Glomerular endothelial cell (primary cell): ENCODE data around the gene SLC4A8. TPM values are rescaled to one million over a fixed set of nuclear protein-coding genes. Genes with fewer than 3 reads are reported as not detected.

Experiments
- DNase-seq: peaks from one replicate; pipeline ENCODE4 v3.0.0-alpha.2; 2011; ENCODE audit warnings: low read depth, low spot score; ENCODE audit errors: extremely low read depth
- total RNA-seq: library from RNA; depleted of rRNA; stranded (reverse); fragments of >200 nt; gene quantifications from 2 replicates; pipeline ENCODE4 v1.2.3, GENCODE V29; 2015

Gene SLC4A8
- total RNA-seq = 3.1 and 3.4 TPM in 2 replicates

DNA sequence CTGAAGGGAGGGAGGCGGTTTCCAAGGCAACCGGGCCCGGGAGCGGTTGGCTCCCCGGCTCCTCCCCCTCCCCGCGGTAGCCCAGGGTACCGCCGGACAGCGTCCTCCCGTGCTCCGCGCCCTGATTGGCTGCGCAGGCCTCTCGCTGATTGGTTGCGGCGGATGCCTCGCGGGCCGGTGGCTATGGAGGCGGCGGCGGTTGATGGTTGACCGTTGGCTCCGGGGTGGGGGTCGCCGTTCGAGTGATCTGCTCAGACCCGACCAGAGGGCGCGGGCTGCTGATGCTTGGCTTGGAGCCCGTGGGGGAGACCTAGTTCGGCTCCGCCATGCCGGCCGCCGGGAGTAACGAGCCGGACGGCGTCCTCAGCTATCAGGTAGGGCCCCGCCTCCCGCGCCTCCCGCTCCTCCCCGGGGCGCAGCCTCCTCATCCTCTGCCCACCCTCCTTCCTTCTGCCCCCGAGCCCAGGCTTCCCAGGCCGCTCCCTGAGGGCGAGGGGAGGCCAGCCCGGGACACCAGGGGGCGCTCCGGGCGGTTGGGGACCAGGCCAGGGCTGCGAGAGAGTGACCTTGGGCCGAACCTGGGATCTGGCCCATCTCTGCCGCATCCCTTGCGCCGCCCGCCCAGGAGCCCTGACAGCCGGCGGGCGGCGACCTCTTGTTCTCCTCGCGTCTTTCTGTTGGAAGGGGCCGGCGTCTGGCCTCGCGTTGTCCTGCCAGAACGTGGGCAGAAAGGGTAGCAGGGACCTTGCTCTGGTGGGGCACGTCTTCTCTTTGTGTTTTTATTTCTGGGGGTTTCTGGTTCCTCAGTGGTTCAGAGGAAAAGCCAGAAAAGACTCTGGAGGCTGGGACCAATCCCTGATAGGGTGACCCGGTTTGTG, at the start of gene SLC4A8:
TSS of gene SLC4A8 (plus strand) at position 170 of the 878 bp plus-strand sequence. CDS start at position 327, 157 bp downstream.
- DNase-seq = no peak

DNA sequence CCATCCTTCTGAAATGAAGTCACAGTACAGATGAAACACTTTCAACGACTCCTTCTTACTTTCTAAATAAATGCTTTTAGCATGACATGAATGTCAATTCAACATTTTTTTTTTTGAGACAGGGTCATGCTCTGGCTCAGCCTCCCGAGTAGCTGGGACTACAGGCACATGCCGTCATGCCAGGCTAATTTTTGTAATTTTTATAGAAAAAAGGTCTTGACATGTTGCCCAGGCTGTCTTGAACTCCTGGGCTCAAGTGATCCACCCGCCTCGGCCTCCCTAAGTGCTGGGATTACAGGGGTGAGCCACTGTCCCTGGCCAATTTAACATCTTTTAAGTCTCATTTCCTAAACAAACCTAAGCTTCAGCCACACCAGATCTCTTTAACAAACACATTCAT, 49.8 kb upstream of the SLC4A8 start:
- no peak for DNase-seq

DNA sequence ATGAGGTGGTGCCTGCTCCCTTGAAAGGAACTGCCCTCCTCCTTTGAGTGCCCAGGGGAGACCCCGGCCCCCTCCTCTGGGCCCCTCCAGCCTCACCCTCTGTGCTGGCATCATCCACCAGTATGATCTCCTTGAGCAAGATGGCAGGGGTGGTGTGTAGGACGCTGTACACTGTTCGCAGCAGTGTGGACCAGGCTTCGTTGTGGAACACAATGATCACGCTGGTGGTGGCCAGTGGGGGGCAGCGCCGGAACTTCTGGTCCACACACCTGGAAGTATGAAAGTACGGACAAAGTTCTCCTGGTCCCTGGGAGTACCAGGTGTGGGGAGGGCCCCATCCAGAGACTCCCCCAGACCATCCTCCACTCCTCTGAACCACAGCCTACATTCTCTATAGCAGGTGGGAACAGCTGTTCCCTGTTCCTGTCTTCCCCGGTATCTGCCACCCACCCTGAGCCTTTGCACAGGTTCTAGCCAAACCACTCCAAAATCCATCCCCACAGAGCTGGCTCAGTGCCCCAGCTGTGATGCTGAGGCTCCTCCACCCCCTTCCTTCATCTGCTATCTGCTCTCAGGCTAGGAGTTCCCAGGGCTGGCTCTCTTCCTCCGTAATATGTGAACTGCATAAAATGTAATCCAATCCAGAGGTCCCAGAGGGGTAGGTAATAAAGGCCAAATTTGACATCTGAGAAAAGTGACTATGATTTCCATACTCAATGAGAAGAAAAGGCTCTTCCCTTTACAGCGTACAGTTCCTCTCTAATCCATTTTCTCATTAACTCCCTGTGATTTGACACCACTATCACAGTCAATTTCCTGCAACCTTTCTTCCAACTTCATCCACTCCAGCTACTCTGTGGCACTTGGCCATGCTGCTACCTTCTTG, 47.3 kb upstream of the SLC4A8 start:
- no peak for DNase-seq

DNA sequence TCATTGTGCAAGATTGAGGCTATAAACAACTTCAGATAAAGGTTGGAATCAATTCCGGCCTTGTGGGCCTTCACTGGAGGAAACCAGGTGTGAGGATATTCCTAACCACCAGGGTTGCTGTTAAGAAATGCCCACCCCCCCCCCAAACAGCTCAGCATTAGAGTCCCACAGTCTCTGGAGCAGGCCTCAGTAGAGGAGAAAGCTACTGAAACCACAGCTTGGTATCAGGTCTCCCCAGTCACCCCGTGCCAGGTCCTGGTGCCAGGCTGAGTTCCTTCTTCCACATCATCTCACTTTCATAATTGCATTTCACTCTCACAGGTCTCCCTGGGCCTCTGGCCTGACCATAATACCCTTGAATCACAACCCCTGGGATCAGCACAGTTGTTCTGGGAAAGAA, 45.9 kb upstream of the SLC4A8 start:
- DNase-seq = no peak

DNA sequence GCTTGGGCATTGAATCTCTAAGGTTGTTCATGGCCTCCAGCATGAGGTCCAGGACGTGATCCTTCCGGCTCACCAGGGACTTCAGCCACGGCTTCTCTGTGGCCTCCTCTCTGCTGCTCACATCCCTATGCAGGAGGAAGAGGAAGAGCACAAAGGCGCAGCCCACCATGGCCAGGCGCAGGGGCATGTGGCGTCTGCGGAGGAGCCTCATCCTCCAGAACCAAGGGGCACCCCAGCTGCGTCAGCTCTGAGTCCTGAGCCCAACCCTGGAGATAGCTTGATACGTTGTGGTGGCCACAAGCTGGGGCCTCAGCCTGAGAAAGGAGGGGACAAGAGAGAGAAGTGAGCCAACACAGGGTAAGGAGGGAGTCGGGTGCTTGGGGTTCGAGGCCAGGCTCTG, 45.1 kb upstream of the SLC4A8 start:
- no peak for DNase-seq

DNA sequence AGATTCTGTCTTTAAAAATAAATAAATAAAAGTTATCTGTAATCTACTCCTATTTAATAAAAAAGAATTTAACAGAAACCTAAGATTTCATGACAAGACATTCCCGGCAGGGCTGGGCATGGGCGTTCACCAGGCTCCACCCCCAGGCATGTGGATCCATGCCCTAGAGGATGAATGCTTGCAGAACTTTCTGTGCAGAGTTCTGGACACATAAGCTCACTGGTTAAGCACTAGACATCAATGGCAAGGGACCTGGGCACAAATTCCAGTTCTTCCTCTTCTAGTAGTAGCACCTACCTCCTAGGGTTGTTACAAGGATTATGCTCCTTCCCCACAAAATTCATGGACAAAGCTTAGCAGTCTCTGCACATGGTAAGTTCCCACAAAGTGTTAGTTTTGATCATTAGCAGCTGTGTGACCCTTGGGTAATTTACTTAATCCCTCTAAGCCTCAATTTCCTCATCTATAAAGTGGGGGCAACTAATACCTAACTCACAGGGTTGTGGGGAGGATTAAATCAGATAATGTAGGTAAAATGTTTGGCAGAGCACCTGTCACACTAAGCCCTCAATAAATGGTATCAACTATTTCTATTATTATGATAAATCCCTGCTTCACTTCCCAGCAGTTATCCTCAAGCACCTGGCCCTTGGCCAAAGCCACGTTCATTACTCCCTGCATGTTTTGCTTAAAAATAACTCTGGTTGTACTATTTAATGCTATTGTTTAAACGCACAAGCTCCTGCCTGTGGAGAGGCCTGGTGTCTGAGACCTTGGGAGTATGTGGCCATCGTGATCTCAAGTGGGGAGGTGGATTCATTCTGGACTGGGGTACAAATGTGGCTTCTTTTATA, 43.2 kb upstream of the SLC4A8 start:
- DNase-seq = no peak

DNA sequence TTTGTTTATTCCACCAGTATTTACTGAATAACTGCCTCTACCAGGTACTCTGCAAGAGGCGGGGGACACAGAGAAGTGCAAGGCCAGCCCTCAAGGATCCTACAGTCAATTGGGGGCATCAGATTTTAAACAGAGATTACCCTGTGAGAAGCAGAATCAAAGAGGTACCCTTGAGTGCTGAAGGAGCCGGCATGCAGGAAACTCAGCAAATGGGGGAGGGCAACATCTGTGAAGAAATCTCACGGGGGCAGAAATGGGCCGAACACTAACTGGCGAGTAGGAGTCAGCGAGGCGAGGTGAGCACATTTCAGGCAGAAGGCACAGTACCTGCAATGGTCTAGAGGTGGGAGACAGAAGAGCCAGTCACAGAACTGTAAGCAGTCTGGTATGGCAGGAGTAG, 42.5 kb upstream of the SLC4A8 start:
- DNase-seq = no peak

DNA sequence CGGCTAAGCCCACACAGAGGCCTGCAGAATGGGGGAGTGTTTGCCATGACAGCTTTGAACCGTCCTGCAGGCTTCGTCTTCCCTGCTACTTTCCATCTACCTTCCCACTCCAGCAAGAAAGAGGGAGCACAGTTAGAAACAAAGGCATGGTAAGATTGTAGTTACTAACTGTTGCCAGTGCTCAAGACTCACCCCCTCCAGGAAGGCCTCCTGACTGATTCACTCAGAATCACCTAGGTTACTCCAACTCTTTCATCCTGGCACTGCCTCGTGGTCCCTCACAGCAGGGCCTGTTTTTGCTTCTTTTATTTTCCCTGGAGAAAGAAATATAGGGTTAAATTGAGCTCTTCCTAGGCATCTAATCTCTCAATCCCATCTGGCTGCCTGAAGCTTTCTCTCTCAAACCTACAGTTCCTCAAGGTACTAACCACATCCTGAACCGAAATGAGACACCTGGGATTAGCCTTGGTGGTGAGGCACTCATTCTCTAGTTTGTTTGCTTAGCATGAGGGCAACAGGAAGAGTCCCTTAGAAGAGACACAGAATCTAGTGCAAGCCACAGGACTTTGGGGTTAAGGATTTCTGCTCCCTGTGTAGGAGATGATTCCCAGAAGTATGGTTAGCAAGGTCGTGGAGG, 41.2 kb upstream of the SLC4A8 start:
- no peak for DNase-seq

DNA sequence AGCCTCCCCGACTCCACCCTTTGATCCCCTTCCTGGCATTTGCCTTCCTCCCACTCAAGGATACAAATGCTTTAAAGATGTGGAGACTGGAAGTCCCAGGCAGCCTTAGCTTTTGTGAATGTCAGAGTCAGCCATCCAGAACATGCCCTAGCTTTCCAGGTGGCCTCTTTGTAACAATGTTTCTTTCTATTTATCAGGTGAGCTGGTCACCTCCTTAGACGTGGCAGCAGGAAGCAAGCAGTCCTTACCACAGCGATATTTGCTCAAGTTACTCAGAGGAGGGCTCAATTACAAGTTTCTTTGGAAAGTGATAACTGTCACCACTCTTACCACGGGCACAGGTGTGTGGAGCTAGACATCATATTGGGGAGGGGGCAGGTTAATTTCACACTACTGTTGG, 38.3 kb upstream of the SLC4A8 start:
- DNase-seq = no peak

DNA sequence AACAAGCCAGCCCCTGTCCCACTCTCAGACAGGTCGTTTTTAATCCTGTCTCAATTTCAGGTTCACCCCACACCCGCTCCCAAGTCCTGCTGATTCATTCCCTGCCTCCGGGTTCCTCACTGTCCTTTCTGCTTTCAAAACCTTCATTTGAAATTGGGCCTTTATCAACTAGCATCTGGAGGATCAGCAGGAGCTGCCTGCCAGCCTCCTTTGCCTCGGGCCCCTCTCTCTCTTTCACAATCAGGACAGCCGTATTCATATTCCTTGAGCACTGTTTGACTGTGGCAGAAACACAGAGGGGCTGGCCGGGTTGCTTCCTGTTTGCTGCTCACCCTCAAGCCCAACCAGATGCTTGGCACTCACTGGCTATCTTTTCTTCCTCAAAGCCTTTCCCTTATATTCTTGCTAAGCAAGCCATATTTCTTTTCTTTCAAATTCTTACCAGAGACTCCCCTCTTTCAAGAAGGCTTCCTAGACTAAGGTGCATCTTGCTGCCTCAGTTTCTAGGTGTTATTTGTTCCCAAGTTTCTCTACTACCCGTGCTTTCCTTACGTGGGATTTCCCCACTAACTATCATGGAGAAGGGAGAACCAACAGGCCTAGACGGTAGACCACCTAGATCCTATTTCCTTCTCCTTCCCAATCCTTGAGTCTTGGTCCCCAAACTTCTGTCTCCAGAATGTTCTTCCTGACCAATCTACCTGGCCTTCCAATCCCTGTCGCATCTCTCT, 36.4 kb upstream of the SLC4A8 start:
- DNase-seq = no peak

DNA sequence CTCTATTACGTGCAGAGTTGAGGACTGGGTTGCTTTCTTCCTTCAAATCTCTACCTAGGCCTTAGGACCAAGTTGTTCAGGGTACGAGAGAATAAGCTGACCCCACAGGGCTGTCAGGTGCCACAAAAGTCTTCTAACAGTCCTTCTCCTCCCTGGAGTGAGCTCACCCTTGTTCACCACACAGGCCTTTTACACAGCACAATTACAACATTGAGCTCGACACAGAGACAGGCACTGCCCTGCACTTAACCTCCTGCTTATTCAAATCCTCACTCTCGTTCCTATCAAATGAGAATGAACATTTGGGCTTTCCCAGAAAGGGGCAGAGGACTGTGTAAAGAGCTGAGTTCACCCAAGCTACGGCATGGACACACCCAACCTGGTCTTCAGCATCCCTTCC, 35.8 kb upstream of the SLC4A8 start:
- no peak for DNase-seq

DNA sequence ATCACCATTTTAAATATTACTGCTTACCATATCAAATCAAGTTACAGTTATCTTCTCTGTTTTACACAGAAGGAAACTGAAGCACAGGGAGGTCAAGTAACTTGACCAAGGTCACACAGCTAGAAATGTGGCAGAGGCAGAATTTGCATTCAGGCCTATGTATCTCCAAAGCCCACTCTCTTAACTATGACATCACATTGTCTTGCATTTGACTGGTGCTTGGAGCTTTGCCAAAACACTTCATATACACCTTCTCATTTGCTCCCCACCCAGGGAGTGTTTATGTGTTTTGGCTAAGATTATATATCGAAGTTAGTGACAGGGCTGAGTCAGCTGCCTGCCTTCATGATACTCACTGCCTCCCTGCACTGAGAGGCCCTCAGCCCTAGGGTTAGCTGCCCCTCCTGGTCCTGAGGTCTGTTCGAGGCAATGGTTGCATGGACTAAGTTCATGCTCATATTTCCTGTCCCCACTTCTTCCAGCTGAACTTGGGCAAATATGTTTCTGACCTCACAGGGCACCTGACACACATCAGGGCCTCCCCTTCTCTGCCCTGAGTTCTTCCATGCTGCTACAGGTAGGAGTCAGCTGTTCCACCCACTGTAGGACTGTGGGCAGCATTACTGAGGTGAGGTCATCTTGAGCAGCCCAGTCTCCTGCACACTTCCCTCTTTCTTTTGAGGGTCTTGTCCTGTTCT, 35.2 kb upstream of the SLC4A8 start:
- no peak for DNase-seq

DNA sequence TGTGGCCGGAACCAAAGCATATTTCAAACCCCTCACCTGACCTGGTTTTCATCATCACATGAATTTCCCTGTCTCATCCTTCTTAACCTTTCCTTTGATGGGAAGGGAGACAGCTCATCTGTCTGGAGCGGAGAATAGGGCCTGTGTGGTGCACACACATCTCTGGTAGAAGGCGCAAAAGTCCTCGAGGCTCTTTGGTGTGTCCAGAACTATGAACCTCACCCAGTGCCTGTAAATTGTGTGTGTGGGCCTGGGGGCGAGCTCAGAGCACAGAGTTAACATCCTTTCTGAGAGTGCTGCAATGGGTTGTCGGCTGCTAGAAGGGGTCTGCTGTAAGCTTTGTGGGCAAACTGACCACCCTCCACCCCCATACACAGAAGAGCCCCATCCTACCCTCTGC, 34.2 kb upstream of the SLC4A8 start:
- no peak for DNase-seq

DNA sequence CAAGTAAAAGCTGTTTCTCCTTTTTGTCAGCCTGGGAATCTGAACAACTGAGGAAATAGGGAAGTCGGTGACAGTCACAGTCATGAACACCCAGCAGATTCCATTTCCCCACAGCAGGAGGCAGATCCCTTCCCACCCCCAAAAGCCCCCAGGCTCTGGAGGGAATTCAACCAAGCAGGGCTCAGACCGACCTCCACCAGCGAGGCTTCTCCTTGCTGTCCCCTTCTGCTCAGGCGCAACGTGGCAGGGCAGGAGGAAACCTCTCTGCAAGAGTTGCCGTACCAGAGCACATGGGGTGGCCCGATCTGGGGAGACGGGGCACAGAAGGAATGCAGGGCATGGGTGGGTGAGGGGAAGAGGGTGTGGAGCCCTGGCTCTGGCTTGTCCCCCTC, 33.7 kb upstream of the SLC4A8 start:
- no peak for DNase-seq

DNA sequence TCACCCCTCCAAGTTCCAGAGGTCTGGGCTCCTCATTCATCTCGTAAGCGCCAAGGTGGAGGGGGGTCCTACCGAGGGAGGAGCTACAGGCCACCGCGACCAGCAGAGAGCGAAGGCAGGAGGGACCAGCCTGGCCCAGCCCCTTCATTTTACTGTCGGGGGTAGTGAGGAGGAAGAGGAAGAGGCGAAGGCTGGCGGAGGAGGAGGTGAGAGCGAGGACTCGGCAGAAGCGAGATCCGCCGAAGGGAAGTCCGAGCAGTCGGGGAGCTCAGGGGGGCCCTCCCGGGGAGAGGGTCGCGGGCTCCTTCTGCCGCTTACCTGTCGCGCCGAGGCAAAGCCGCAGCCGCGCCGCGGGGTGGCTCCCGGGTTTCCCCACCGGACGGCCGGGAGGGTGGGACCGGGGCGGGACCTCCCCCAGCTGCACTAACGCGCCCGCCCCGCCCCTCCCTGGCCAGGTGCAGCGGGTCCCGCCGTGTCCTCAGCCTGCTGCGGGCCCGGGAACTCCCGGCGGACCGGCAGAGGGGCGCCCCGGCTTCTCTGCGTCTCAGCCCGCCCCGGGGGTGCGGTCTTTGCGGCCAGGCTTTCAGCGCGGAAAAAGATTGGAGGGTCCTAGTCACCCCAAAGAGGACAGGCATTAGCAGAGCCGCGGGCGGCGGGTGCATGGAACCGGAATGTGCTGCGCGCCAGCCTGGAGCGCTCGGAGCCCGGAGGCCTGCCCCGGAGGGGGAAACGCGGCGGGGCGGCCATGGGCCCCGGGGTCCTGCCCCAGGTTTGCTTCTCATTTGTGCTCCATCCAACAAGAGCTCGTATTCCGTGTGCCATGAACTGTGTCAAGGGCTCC, 33.1 kb upstream of the SLC4A8 start, which contains the start of gene GALNT6:
TSS of gene GALNT6 (minus strand) at position 124 of the 841 bp plus-strand sequence. CDS start 11,625 bp downstream, outside the sequence.
- no peak for DNase-seq

DNA sequence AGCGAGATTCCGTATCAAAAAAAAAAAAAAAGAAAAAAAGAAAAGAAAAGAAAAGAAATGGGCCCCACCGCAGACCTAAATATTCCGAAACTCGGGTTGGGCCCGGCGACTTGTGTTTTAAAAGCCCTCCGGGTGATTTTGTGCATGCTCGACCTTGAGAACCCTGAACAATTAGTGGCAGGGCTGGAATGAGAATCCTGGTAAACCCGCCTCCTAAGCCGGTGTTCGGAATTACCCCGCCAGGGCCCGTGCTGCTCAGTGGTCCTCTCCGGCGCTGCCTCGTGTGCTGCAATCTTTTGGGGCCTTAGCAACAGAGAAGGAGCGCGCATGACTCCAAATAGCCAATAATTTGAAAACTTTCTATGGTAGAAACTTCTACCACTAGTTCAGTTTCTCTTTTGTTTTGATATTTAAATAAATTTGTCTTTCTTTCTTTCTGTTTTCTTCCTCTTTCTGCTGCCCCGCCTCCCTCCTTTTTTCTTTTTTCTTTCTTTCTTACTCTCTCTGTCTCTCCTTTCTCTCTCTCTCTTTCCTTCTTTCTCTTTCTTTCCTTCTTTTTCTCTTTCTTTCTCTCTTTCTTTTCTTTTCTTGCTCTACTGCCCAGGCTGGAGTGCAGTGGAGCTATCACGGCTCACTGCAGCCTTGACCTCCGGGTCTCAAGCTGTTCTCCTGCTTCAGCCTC, 31.9 kb upstream of the SLC4A8 start:
- DNase-seq = no peak
